Measurements from ENCODE around the gene WNT16.

The WNT16 gene

DNA sequence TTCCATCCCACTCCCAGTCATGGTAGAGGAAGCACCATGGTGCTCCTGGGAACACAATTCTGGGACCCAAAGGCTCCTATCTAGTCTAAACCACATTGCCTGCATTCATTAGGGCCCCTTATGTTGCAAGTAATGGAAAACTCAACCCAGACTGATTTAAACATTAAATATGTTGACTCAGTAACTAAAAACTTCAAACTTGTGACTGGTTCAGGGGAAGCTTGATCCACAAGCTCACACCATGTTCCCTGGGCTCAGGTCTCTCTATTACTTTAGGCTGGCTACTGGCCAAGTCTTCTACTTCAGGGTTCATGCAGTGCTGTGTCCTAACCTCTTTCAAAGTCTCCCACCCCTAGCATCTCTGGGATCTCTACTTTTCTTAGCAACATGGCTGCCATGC lies 13.1 kb downstream of the WNT16 start:
- in situ Hi-C loops (cut with HindIII; ENCODE audit: low pct_unique_long_range_greater_than_20kb, low sequenced_read_pairs) = no loop called here
- TF ChIP-seq JUND (IDR thresholded peaks at IDR 0.05; ENCODE audit: low read depth) = no peak
- DNase-seq (ENCODE audit: low read depth in 1 of 2, low spot score in 1 of 2) = no peak

DNA sequence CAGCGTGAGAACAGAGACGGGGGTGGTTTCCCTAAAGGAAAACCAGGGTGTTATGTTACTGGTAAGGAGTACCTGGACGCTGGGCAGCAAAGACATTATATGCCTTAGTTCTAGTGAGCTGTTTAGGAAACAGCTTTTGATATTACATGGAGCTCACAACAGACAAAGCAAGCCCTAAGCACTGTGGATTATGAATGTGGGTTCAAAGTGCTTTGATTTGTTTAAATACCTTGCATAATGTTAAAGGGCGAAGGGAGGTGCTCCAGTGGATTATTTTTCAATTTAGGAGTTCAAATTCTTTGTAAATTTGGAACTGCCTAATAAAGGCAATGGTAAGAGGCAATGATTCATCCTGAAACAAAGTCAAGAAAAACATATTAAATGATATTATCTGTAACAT lies 13.8 kb downstream of the WNT16 start:
- TF ChIP-seq JUND (IDR thresholded peaks at IDR 0.05; ENCODE audit: low read depth) = no peak
- in situ Hi-C loops (cut with HindIII; ENCODE audit: low pct_unique_long_range_greater_than_20kb, low sequenced_read_pairs) = no loop called here
- DNase-seq (ENCODE audit: low read depth in 1 of 2, low spot score in 1 of 2) = no peak

DNA sequence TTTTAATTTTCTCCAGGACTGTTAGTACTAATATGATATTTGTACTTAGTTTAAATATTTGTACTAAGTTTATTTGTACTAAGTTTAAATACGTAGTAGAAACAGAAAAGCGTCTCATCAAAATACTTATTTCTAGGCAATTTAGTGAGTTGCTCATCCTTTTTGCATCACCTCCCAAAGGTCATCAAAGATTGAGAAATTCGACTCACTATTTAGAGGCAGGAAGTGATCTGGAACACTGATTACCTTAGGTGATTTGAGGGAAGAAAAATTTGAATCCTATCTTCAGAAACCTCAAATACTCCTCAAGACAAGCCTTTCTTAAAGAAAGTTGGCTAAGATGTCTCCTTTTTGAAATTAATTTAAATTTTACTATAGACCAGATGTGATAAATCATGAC lies 14.5 kb downstream of the WNT16 start:
- in situ Hi-C loops (cut with HindIII; ENCODE audit: low pct_unique_long_range_greater_than_20kb, low sequenced_read_pairs) = no loop called here
- no peak for TF ChIP-seq JUND (IDR thresholded peaks at IDR 0.05; ENCODE audit: low read depth)

DNA sequence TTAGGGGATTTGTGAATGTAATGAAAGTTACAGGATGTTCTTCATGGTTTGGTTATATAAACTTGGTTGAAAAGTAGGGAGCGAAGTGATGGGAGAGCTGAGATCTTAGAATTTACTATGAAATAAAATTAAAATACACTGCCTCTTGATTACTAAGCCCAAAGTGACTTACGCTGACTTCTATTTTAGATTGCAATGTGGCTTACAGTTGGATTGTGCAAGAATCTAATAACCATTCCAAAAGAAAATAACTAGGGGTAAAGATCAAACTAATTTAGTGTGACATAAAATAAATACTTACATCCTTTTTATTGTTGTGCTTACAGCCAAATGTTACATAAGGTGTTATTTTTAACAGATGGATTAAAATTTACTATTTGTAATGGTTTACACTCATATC lies 15.3 kb downstream of the WNT16 start:
- no peak for DNase-seq (ENCODE audit: low read depth in 1 of 2, low spot score in 1 of 2)
- in situ Hi-C loops (cut with HindIII; ENCODE audit: low pct_unique_long_range_greater_than_20kb, low sequenced_read_pairs) = no loop called here
- TF ChIP-seq JUND (IDR thresholded peaks at IDR 0.05; ENCODE audit: low read depth) = no peak

More for the DNA sequence above, 14.5 kb downstream of the WNT16 start:
- DNase-seq (ENCODE audit: low read depth in 1 of 2, low spot score in 1 of 2) = no peak

DNA sequence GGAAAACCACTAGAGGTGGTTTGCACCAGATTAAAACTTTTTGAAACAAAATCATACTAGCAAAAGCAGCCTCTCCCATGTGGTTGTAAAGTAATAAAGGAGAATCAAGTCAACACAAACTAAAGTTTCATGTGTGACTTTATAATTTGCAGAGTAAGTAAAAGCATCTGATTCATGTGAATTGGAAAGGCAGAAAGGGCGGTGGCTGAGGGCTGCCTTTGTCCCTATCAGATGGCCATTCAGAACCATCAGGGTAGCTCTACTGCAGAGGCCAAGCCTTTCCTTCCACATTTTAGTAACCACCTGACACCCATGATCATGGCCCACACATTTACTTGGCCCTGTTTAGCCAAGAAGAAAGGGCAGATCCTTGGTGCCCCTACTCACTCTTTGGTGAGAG lies 15.7 kb downstream of the WNT16 start:
- DNase-seq (ENCODE audit: low read depth in 1 of 2, low spot score in 1 of 2) = no peak
- in situ Hi-C loops (cut with HindIII; ENCODE audit: low pct_unique_long_range_greater_than_20kb, low sequenced_read_pairs) = no loop called here
- no peak for TF ChIP-seq JUND (IDR thresholded peaks at IDR 0.05; ENCODE audit: low read depth)

DNA sequence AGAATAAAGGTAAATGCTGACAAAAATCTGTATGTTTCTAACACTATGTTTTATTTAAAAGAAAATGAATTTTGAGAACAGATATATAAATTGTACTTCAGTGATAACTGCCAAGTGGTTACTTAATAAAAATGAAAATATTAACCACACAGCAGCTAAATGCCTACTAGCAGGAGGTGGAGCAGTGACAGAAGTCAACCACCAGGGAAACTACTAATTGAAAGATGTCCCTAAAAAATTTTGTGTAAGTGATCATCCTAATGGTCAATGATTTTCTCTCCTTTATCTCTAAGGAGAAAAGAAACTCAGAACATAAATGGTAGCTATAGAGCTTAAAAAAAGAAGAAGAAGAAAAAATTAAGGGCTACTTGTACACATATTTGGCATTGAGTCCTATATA lies 22.9 kb downstream of the WNT16 start:
- TF ChIP-seq JUND (IDR thresholded peaks at IDR 0.05; ENCODE audit: low read depth) = no peak
- in situ Hi-C loops (cut with HindIII; ENCODE audit: low pct_unique_long_range_greater_than_20kb, low sequenced_read_pairs) = no loop called here
- DNase-seq (ENCODE audit: low read depth in 1 of 2, low spot score in 1 of 2) = no peak

DNA sequence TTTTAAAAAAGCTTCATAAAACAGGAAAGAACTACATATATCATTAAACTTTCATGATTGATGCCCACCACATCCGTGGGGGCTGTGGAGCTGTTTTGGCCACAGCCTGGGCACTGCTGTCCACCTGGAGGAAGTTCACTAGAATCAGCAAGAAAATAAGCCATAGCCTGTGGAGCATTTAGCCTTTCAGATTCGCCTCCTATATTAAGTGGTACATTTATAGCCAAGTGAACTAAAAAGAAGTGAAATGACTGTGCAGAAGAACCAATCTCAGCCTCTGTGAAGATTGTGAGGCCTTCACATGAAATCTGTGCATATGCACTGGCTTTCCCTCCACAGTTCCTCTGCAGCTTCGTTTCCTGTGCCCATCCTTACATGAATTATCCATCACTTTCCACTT lies 23.5 kb downstream of the WNT16 start:
- TF ChIP-seq JUND (IDR thresholded peaks at IDR 0.05; ENCODE audit: low read depth) = no peak
- in situ Hi-C loops (cut with HindIII; ENCODE audit: low pct_unique_long_range_greater_than_20kb, low sequenced_read_pairs) = no loop called here
- no peak for DNase-seq (ENCODE audit: low read depth in 1 of 2, low spot score in 1 of 2)

DNA sequence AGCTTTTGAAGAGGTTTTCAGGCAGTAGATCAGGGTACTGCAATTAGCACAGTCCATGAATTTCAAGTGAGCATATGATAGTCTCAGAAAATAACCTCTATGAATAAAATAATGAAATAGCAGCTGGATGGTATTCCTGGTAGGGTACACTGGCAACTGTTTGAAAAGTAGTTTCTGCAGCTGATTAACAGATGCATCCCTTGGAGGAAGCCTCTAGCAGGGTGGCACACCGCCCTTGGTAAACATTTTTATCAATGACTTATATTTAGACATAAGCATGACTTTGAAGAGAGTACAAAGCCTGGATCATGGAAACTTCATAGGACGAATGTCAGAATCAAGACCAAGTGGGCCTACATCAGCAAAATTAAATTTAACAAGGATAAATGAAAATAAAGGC lies 26.8 kb downstream of the WNT16 start:
- TF ChIP-seq JUND (IDR thresholded peaks at IDR 0.05; ENCODE audit: low read depth) = no peak
- no peak for DNase-seq (ENCODE audit: low read depth in 1 of 2, low spot score in 1 of 2)
- in situ Hi-C loops (cut with HindIII; ENCODE audit: low pct_unique_long_range_greater_than_20kb, low sequenced_read_pairs) = no loop called here

DNA sequence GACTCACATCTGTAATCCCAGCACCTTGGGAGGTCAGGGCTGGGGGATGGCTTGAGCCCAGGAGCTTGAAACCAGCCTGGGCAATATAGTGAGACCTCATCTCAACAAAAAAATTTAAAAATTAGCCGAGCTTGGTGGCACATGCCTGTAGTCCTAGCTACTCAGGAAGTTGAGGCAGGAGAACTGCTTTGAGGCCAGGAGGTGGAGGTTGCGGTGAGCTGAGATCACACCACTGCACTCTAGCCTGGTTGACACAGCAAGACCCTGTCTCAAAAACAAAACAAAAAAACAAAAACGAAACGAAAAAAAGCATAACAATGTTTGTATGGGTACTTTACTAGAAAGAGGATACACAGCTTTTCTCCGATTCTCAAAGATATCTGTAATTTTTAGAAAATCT lies 31.8 kb downstream of the WNT16 start:
- no peak for TF ChIP-seq JUND (IDR thresholded peaks at IDR 0.05; ENCODE audit: low read depth)
- no peak for DNase-seq (ENCODE audit: low read depth in 1 of 2, low spot score in 1 of 2)
- in situ Hi-C loops (cut with HindIII; ENCODE audit: low pct_unique_long_range_greater_than_20kb, low sequenced_read_pairs) = no loop called here

DNA sequence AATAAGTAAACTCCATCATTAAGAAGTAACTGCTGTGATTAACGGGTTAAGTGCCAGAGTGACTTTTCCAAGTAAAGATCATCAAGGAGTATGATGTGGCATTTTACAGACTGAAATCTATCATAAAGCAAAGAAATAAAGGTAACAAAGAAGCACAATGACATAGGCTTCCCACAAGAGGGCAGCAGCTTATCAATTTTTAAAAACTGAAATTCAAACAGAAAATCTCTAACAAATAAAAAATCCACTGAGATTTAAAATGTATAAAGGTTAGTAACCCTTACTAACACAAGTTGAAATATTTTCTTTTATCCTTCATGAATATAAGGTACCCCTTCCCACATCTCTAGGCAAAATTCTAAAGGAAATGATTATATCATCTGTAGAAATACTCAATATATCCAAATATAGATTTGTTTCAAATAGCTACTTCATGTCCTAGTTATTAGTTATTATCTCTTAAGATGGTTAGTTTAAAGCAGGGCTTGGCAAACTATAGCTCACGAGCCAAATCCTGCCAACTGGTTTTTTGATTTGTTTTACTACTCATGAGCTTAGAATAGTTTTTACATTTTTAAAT lies 38.1 kb downstream of the WNT16 start:
- no peak for TF ChIP-seq JUND (IDR thresholded peaks at IDR 0.05; ENCODE audit: low read depth)
- DNase-seq (ENCODE audit: low read depth in 1 of 2, low spot score in 1 of 2) = peak in 1 of 2 experiments; percentile 19
- in situ Hi-C loops (cut with HindIII; ENCODE audit: low pct_unique_long_range_greater_than_20kb, low sequenced_read_pairs) = no loop called here

DNA sequence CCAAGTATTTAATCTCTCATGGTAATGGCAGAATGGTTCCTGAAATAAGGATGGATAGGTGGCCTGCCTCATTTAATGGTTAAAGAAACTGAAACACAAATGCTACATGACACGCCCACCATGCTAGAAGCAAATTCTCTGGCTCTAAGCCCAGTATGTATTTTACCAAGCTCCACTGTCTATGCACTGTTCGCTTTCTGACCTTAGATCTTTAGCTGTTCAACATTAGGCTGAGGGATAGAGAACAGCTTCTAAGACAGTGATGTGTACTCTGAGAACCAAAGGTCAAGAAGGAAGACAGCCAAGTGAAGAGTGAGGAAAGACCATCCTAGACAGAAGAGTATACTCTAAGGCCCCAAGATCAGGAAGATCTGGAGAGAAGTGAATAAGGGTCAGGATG lies 40.7 kb downstream of the WNT16 start:
- no peak for TF ChIP-seq JUND (IDR thresholded peaks at IDR 0.05; ENCODE audit: low read depth)
- no peak for DNase-seq (ENCODE audit: low read depth in 1 of 2, low spot score in 1 of 2)
- in situ Hi-C loops (cut with HindIII; ENCODE audit: low pct_unique_long_range_greater_than_20kb, low sequenced_read_pairs) = no loop called here

DNA sequence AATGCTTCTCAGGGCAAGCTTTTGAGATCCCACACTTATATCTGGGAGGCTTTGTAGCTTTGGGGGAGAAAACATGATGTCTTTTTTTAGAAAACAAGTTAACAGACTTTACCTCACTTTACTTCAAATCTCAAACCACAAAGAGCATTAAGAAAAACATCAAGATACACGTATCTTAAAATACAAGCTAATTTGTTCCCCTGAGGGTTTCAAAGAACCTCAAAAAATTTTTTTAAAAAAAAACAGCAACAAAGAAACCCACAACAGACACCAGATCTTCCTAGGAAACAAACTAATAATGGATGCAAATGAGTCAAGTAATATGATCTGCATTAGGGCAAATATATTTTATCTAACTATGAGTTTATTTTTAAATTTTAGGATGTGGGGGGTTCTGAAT lies 42.6 kb downstream of the WNT16 start:
- DNase-seq (ENCODE audit: low read depth in 1 of 2, low spot score in 1 of 2) = no peak
- in situ Hi-C loops (cut with HindIII; ENCODE audit: low pct_unique_long_range_greater_than_20kb, low sequenced_read_pairs) = no loop called here
- no peak for TF ChIP-seq JUND (IDR thresholded peaks at IDR 0.05; ENCODE audit: low read depth)

DNA sequence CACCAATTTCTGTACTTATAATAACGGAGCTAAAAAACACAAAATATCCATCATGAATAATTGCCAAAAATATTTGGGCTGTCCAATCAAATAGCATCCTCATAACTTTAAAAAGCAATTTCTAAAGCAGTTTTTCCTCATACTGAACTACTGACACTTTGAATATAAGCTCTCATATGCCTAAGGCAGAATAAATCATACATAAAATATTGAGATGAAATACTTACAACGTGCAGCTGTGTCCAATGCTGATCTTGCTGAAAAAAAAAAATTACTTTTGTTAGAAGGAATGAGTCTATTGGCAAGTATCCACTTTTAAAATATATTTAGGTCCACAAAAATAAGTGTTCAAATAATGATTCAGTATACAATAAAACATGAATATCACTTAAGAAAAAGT lies 43.1 kb downstream of the WNT16 start:
- TF ChIP-seq JUND (IDR thresholded peaks at IDR 0.05; ENCODE audit: low read depth) = no peak
- no peak for DNase-seq (ENCODE audit: low read depth in 1 of 2, low spot score in 1 of 2)
- in situ Hi-C loops (cut with HindIII; ENCODE audit: low pct_unique_long_range_greater_than_20kb, low sequenced_read_pairs) = no loop called here

DNA sequence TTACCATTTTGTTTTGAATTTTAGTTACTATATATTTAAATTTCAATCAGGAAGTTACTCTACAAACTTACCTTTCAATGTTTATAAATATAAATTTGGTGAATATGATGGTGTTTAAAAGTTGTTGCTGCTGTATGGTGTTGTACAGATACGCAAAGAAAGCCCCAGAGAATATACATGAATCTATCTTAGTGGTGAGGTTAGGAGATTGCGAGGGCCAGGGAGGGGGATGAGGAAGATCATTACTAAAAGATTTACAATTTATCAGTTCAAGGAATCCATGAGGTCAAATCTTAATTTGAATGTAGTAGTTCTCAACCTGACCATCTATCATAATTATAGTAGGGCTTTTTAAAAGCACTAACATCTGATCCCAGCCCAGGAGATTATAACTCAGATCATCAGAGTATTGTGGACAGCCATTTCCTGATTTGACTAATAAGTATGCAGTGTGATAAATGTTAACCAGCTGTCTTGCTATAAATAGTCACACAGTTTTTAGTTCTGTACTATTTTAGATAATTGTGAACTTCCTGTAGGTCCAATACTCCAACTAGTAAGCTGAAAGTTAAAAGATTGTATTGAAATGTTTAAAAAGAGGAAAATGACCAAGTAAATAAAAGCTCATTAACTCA lies 43.7 kb downstream of the WNT16 start:
- TF ChIP-seq JUND (IDR thresholded peaks at IDR 0.05; ENCODE audit: low read depth) = no peak
- DNase-seq (ENCODE audit: low read depth in 1 of 2, low spot score in 1 of 2) = no peak
- in situ Hi-C loops (cut with HindIII; ENCODE audit: low pct_unique_long_range_greater_than_20kb, low sequenced_read_pairs) = no loop called here
